Myocyte (in vitro differentiated cells): ENCODE measurements around the gene NT5C1A. TPM values are rescaled to one million over a fixed set of nuclear protein-coding genes. Genes with fewer than 3 reads are reported as not detected.

Experiments
- DNase-seq: peaks from one replicate; pipeline ENCODE4 v3.0.0-alpha.2; 2012; ENCODE audit warnings: low read depth
- total RNA-seq: library from RNA; depleted of rRNA; stranded (reverse); fragments of >200 nt; gene quantifications from 2 replicates; pipeline ENCODE4 v1.2.3, GENCODE V29; 2014

NT5C1A gene
- total RNA-seq, 1 donor from 2014 or later, result 4.8 TPM

DNA sequence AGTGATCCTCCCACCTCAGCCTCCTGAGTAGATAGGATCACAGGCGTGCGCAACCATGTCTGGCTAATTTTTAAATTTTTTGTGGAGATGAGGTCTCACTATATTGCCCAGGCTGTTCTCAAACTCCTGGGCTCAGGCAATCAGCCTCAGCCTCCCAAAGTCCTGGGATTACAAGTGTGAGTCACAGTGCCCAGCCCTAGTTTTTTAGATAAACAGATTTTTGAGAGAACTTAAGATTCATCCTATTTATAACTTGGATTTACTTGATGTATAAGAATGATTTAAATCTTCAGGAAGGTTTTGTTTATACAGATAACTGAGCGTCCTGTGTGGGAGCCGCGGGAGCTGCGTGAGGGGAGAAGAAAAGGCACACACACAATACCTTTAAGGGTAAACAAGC, 58.7 kb downstream of the NT5C1A start:
- no peak for DNase-seq

GRCh38 chr1:39609618-39610331, 62.1 kb downstream of the NT5C1A start:
- no peak for DNase-seq

Other genes starting within 250 kb of the NT5C1A start
- gene BMP8A, start 180.5 kb downstream of the NT5C1A start, total RNA-seq, result 0.51 and 1.7 TPM in 2 replicates
- 167 and 184 TPM in 2 replicates for gene PABPC4, start 95.3 kb downstream of the NT5C1A start, total RNA-seq
- 84.9 and 91.9 TPM in 2 replicates for gene HEYL, start 32.5 kb downstream of the NT5C1A start, total RNA-seq
- gene HPCAL4, start 19.3 kb upstream of the NT5C1A start, total RNA-seq, result 0.35 and 0.78 TPM in 2 replicates
- gene PPIE, start 66.8 kb upstream of the NT5C1A start, total RNA-seq, result 29.8 and 31.9 TPM in 2 replicates
- gene OXCT2, start 99.2 kb upstream of the NT5C1A start, total RNA-seq, result 0.16 and 0.88 TPM in 2 replicates
- gene BMP8B, start 116.8 kb upstream of the NT5C1A start, total RNA-seq, result 4.1 and 5.0 TPM in 2 replicates
- gene TRIT1, start 211.4 kb upstream of the NT5C1A start, total RNA-seq, result 30.0 and 51.9 TPM in 2 replicates
- gene MYCL, start 229.8 kb upstream of the NT5C1A start, total RNA-seq, result 77.9 and 143 TPM in 2 replicates